Uterus (tissue), 2 donors: ENCODE data around the gene DLG5.

Experiments
- CTCF ChIP-seq, 4 experiments: fragments of 200-600 bp in 2 of 4; fragments of 450-650 bp in 2 of 4; sonication (generic) in 2 of 4; IDR thresholded peaks; one replicate each; pipeline ENCODE4 v1.5.1; 2016 to 2019; ENCODE audit warnings: antibody characterized with exemption in 4 of 4, mild to moderate bottlenecking in 2 of 4, moderate library complexity in 1 of 4
- POLR2A ChIP-seq, 2 donors: fragments of 450-650 bp; IDR thresholded peaks; one replicate each; pipeline ENCODE4 v1.6.1; 2016; ENCODE audit warnings: antibody characterized with exemption in 2 of 2, mild to moderate bottlenecking in 1 of 2, moderate library complexity in 1 of 2

GRCh38 chr10:77940627-77941026 is 14.1 kb upstream of the DLG5 start:
- TF ChIP-seq CTCF (IDR thresholded peaks at IDR 0.05) (no peak), POLR2A (IDR thresholded peaks at IDR 0.05) (no peak)
